GM21528 (cell line): ENCODE results near the gene FAM72B.
"Not testable (repeated sequence)": the region's sequence is repeated elsewhere in the genome, so short reads cannot be mapped to it uniquely, and the experiment has no call there.

Experiments
- ATAC-seq: cut with Tn5 transposase; IDR thresholded peaks from one replicate; pipeline ENCODE4 v1.9.1; 2021; ENCODE audit warnings: mild to moderate bottlenecking, moderate library complexity; ENCODE audit not compliant: unreplicated experiment, low FRiP score

FAM72B gene

GRCh38 chr1:121156958-121157603 is 27.1 kb downstream of the FAM72B start:
- ATAC-seq: not testable (repeated sequence)

- ATAC-seq: not testable (repeated sequence)
Observed at GRCh38 chr1:121155671-121156358, 28.3 kb downstream of the FAM72B start.

GRCh38 chr1:121154811-121155210 is 29.3 kb downstream of the FAM72B start:
- not testable (repeated sequence) for ATAC-seq

- not testable (repeated sequence) for ATAC-seq
Observed at GRCh38 chr1:121152788-121153187, 31.4 kb downstream of the FAM72B start.

GRCh38 chr1:121151294-121151693 is 32.8 kb downstream of the FAM72B start:
- not testable (repeated sequence) for ATAC-seq

GRCh38 chr1:121148489-121149190 is 35.5 kb downstream of the FAM72B start:
- not testable (repeated sequence) for ATAC-seq

- not testable (repeated sequence) for ATAC-seq
Observed at GRCh38 chr1:121140393-121140792, 43.7 kb downstream of the FAM72B start.

GRCh38 chr1:121131494-121131893 is 52.6 kb downstream of the FAM72B start:
- ATAC-seq: not testable (repeated sequence)

GRCh38 chr1:121118480-121118824 is 65.7 kb downstream of the FAM72B start:
- not testable (repeated sequence) for ATAC-seq
